PFSK-1 (cell line): ENCODE results near the gene S100A7A.

Experiments used
- FOXP2 ChIP-seq: optimal IDR thresholded peaks from 2 replicates; pipeline ENCODE3; 2011; ENCODE audit warnings: borderline replicate concordance, control low read depth, inconsistent platforms; ENCODE audit not compliant: insufficient read depth; ENCODE audit errors: extremely low read length, extremely low read depth
- POLR2AphosphoS5 ChIP-seq: IDR thresholded peaks from 2 replicates; pipeline ENCODE4 v1.6.1; 2012; ENCODE audit warnings: low read depth, mild to moderate bottlenecking, control low read depth, low read length, moderate library complexity
- REST ChIP-seq, 2 experiments: IDR thresholded peaks; 2 replicates each; pipeline versions ENCODE4 v1.6.1 to v1.8.0; 2011 to 2012; ENCODE audit warnings: low read depth in 2 of 2, low read length in 2 of 2, control low read depth in 1 of 2, inconsistent platforms in 1 of 2, mild to moderate bottlenecking in 1 of 2, moderate library complexity in 1 of 2; ENCODE audit not compliant: insufficient read depth in 1 of 2
- SIN3A ChIP-seq: IDR thresholded peaks from 2 replicates; pipeline ENCODE4 v1.6.1; 2012; ENCODE audit warnings: mild to moderate bottlenecking, low read length, moderate library complexity, borderline replicate concordance; ENCODE audit not compliant: insufficient read depth
- TAF1 ChIP-seq: IDR thresholded peaks from 2 replicates; pipeline ENCODE4 v1.6.1; 2012; ENCODE audit warnings: low read length, control low read depth, borderline replicate concordance; ENCODE audit not compliant: insufficient read depth

The S100A7A gene

GRCh38 chr1:153372571-153372970, 43.7 kb upstream of the S100A7A start:
- TF ChIP-seq FOXP2 (no peak), SIN3A (no peak), REST (IDR thresholded peaks at IDR 0.05; ENCODE audit: insufficient read depth in 1 of 2, low read depth in 2 of 2, low read length in 2 of 2) (no peak), TAF1 (no peak), POLR2AphosphoS5 (no peak)

- TF ChIP-seq POLR2AphosphoS5 (no peak), REST (IDR thresholded peaks at IDR 0.05; ENCODE audit: insufficient read depth in 1 of 2, low read depth in 2 of 2, low read length in 2 of 2) (no peak), SIN3A (no peak), FOXP2 (no peak), TAF1 (no peak)
These were observed 42.2 kb upstream of the S100A7A start for GRCh38 chr1:153374071-153374470.

GRCh38 chr1:153375511-153375910, 40.8 kb upstream of the S100A7A start, which contains the start of gene S100A12:
Gene S100A12, minus strand, starts transcription at chr1:153375621. Its CDS starts 1,029 bp downstream, at chr1:153374592.
- TF ChIP-seq POLR2AphosphoS5 (no peak), REST (IDR thresholded peaks at IDR 0.05; ENCODE audit: insufficient read depth in 1 of 2, low read depth in 2 of 2, low read length in 2 of 2) (no peak), FOXP2 (no peak), SIN3A (no peak), TAF1 (no peak)

GRCh38 chr1:153379591-153379990, 36.7 kb upstream of the S100A7A start:
- TF ChIP-seq REST (IDR thresholded peaks at IDR 0.05; ENCODE audit: insufficient read depth in 1 of 2, low read depth in 2 of 2, low read length in 2 of 2) (no peak), SIN3A (no peak), TAF1 (no peak), POLR2AphosphoS5 (no peak), FOXP2 (no peak)

GRCh38 chr1:153380711-153381110, 35.6 kb upstream of the S100A7A start:
- TF ChIP-seq TAF1 (no peak), SIN3A (no peak), POLR2AphosphoS5 (no peak), FOXP2 (no peak), REST (IDR thresholded peaks at IDR 0.05; ENCODE audit: insufficient read depth in 1 of 2, low read depth in 2 of 2, low read length in 2 of 2) (no peak)
